ENCODE measurements around the gene NAA25.
"Not testable (repeated sequence)": the region's sequence is repeated elsewhere in the genome, so short reads cannot be mapped to it uniquely, and the experiment has no call there.

Gene NAA25

GRCh38 chr12:112007945-112008344 lies 100.6 kb downstream of the NAA25 start:
- DNase-seq = no peak

GRCh38 chr12:112005419-112006395 lies 102.9 kb downstream of the NAA25 start:
- DNase-seq = no peak

GRCh38 chr12:112004041-112004440 lies 104.5 kb downstream of the NAA25 start:
- DNase-seq = no peak

- DNase-seq = no peak
These were observed 107.0 kb downstream of the NAA25 start for GRCh38 chr12:112001576-112001975.

- DNase-seq = no peak
These were observed 107.8 kb downstream of the NAA25 start for GRCh38 chr12:112000820-112001219.

GRCh38 chr12:111999129-111999528 lies 109.5 kb downstream of the NAA25 start:
- not testable (repeated sequence) for DNase-seq

- DNase-seq = no peak
These were observed 110.6 kb downstream of the NAA25 start for GRCh38 chr12:111998015-111998414.

- DNase-seq = no peak
These were observed 111.3 kb downstream of the NAA25 start for GRCh38 chr12:111997300-111997699.

- no peak for DNase-seq
These were observed 112.7 kb downstream of the NAA25 start for GRCh38 chr12:111995782-111996480.

GRCh38 chr12:111994211-111995111 lies 114.1 kb downstream of the NAA25 start:
- DNase-seq = not testable (repeated sequence)

GRCh38 chr12:111993292-111994150 lies 115.1 kb downstream of the NAA25 start:
- no peak for DNase-seq

- no peak for DNase-seq
These were observed 116.1 kb downstream of the NAA25 start for GRCh38 chr12:111992464-111992863.

- DNase-seq = no peak
These were observed 116.6 kb downstream of the NAA25 start for GRCh38 chr12:111991946-111992345.

- DNase-seq = no peak
These were observed 117.0 kb downstream of the NAA25 start for GRCh38 chr12:111991535-111991934.

- no peak for DNase-seq
These were observed 123.8 kb downstream of the NAA25 start for GRCh38 chr12:111984820-111985219.

GRCh38 chr12:111981987-111982386 lies 126.6 kb downstream of the NAA25 start:
- no peak for DNase-seq

- no peak for DNase-seq
These were observed 128.0 kb downstream of the NAA25 start for GRCh38 chr12:111980598-111980997.

GRCh38 chr12:111978545-111978944 lies 130.0 kb downstream of the NAA25 start:
- no peak for DNase-seq

GRCh38 chr12:111976860-111977259 lies 131.7 kb downstream of the NAA25 start:
- no peak for DNase-seq

Measured in bone marrow (tissue), 2 donors.